ENCODE measurements around the gene NRXN3.

- TF ChIP-seq CTCF (IDR thresholded peaks at IDR 0.05) (no peak), EP300 (IDR thresholded peaks at IDR 0.05; ENCODE audit: low read depth) (no peak), POLR2A (IDR thresholded peaks at IDR 0.05) (no peak)
Observed at GRCh38 chr14:79357307-79357706, 1187.1 kb downstream of the NRXN3 start.
